GM21526 (cell line): ENCODE results near the gene SLC13A3.

Experiments used
- ATAC-seq: cut with Tn5 transposase; IDR thresholded peaks from one replicate; pipeline ENCODE4 v1.9.1; 2021; ENCODE audit warnings: moderate library complexity; ENCODE audit not compliant: unreplicated experiment, low FRiP score

The SLC13A3 gene

GRCh38 chr20:46651091-46651962, at the start of gene SLC13A3:
TSS of gene SLC13A3 (minus strand) at chr20:46651459. CDS start at chr20:46651421, 38 bp downstream.
- no peak for ATAC-seq

GRCh38 chr20:46701057-46701456, 49.8 kb upstream of the SLC13A3 start:
- ATAC-seq = no peak

GRCh38 chr20:46700481-46700880, 49.2 kb upstream of the SLC13A3 start:
- ATAC-seq = no peak

- no peak for ATAC-seq
Measured at GRCh38 chr20:46699651-46700359, 48.5 kb upstream of the SLC13A3 start.

GRCh38 chr20:46698788-46699187, 47.5 kb upstream of the SLC13A3 start:
- no peak for ATAC-seq

- no peak for ATAC-seq
Measured at GRCh38 chr20:46696791-46697279, 45.6 kb upstream of the SLC13A3 start.

GRCh38 chr20:46695892-46696291, 44.6 kb upstream of the SLC13A3 start:
- ATAC-seq = no peak

GRCh38 chr20:46694484-46694883, 43.2 kb upstream of the SLC13A3 start:
- no peak for ATAC-seq

GRCh38 chr20:46691196-46691595, 39.9 kb upstream of the SLC13A3 start:
- no peak for ATAC-seq

- ATAC-seq = no peak
Measured at GRCh38 chr20:46690219-46691106, 39.2 kb upstream of the SLC13A3 start.

- no peak for ATAC-seq
Measured at GRCh38 chr20:46689754-46690085, 38.5 kb upstream of the SLC13A3 start.

GRCh38 chr20:46689082-46689753, 38.0 kb upstream of the SLC13A3 start, which contains the start of gene TP53RK:
TSS of gene TP53RK (minus strand) at chr20:46689444. CDS start at chr20:46689414, 30 bp downstream.
- peak; percentile 88 for ATAC-seq

- ATAC-seq = no peak
Measured at GRCh38 chr20:46688151-46689081, 37.2 kb upstream of the SLC13A3 start.

GRCh38 chr20:46683939-46684750, 32.9 kb upstream of the SLC13A3 start:
- no peak for ATAC-seq

GRCh38 chr20:46683668-46683938, 32.3 kb upstream of the SLC13A3 start:
- no peak for ATAC-seq

GRCh38 chr20:46683011-46683667, 31.9 kb upstream of the SLC13A3 start:
- ATAC-seq = no peak

- ATAC-seq = no peak
Measured at GRCh38 chr20:46682063-46682821, 31.0 kb upstream of the SLC13A3 start.
